ENCODE data around the gene CHP2. TPM values are rescaled to one million over a fixed set of nuclear protein-coding genes. Genes with fewer than 3 reads are reported as not detected.
"Not testable (repeated sequence)": the region's sequence is repeated elsewhere in the genome, so short reads cannot be mapped to it uniquely, and the experiment has no call there.

Gene CHP2
- total and polyA plus RNA-seq, 2 donors (not counting 3 experiments of a cell fraction or from before 2014, with no cell fraction given): not detected

GRCh38 chr16:23716484-23716883 lies 38.3 kb upstream of the CHP2 start:
- Histone ChIP-seq H3K4me3 (replicated peaks in 1 of 3; ENCODE audit: insufficient read depth in 1 of 3, low read depth in 1 of 3, low read length in 3 of 3) (no peak overlapping the region), H3K27me3 (ENCODE audit: control insufficient read depth in 2 of 2, insufficient read depth in 2 of 2, low read length in 2 of 2) (peaks cover 13 to 20% of the 10 kb centered on the region in 2 experiments), H3K9me1 (replicated peaks; ENCODE audit: control insufficient read depth, extremely low read depth, insufficient read depth, low read length) (no peaks in the 10 kb centered on the region), H3K4me1 (ENCODE audit: control insufficient read depth, extremely low read depth, insufficient read depth, low read length) (no peaks in the 10 kb centered on the region), H3K9me3 (replicated peaks; ENCODE audit: control insufficient read depth, insufficient read depth, low read length) (no peaks in the 10 kb centered on the region), H4K20me1 (replicated peaks; ENCODE audit: control insufficient read depth, extremely low read depth, insufficient read depth, low read length) (no peaks in the 10 kb centered on the region), H3K9ac (replicated peaks; ENCODE audit: extremely low read depth, insufficient read depth, low read length) (no peak overlapping the region), H2AFZ (ENCODE audit: low read depth, low read length) (no peak overlapping the region), H3K27ac (ENCODE audit: insufficient read depth, low read depth, low read length) (no peak overlapping the region), H3K4me2 (ENCODE audit: insufficient read depth, low read length) (no peak overlapping the region), H3K36me3 (ENCODE audit: control insufficient read depth in 2 of 2, extremely low read depth in 1 of 2, insufficient read depth in 2 of 2, low read length in 2 of 2) (no peaks in the 10 kb centered on the region), H3K79me2 (ENCODE audit: control insufficient read depth, insufficient read depth, low read length) (no peaks in the 10 kb centered on the region)
- TF ChIP-seq MYC (IDR thresholded peaks at IDR 0.05; ENCODE audit: low read depth, low read length) (no peak), GATA2 (IDR thresholded peaks at IDR 0.05; ENCODE audit: insufficient read depth, insufficient read length, low read depth, low read length) (no peak), EZH2 (IDR thresholded peaks at IDR 0.05; ENCODE audit: borderline replicate concordance, low read depth, low read length, severe bottlenecking) (no peak), FOS (IDR thresholded peaks at IDR 0.05; ENCODE audit: borderline replicate concordance, insufficient read depth, low read length) (no peak), POLR2A (IDR thresholded peaks at IDR 0.05; ENCODE audit: low read depth, low read length) (no peak), POLR2AphosphoS5 (IDR thresholded peaks at IDR 0.05; ENCODE audit: insufficient read depth, low read depth, low read length) (no peak)
- no peak for DNase-seq (ENCODE audit: low read depth, low spot score)
- no TSS peak for BruUV-seq (replicated peaks)
- dilution Hi-C loops (cut with MboI; ENCODE audit: extremely low pct_ligation_motif_present, low sequenced_read_pairs): no loop called here
- no peak for FAIRE-seq
- ChIA-PET CTCF (no interaction called here), POLR2A (no interaction called here)
- intact Hi-C loops (cut with micrococcal nuclease): no loop called here

GRCh38 chr16:23722613-23723240 lies 32.1 kb upstream of the CHP2 start:
- intact Hi-C loops (cut with micrococcal nuclease); H3K79me2 ChIP-seq (ENCODE audit: control insufficient read depth, insufficient read depth, low read length); dilution Hi-C loops (cut with MboI; ENCODE audit: extremely low pct_ligation_motif_present, low sequenced_read_pairs): not testable (repeated sequence)

More at GRCh38 chr16:23722613-23723240, 32.1 kb upstream of the CHP2 start:
- H3K4me3 ChIP-seq (replicated peaks in 1 of 3; ENCODE audit: insufficient read depth in 1 of 3, low read depth in 1 of 3, low read length in 3 of 3); H3K9me1 ChIP-seq (replicated peaks; ENCODE audit: control insufficient read depth, extremely low read depth, insufficient read depth, low read length); BruUV-seq (replicated peaks); H2AFZ ChIP-seq (ENCODE audit: low read depth, low read length); H3K27ac ChIP-seq (ENCODE audit: insufficient read depth, low read depth, low read length); FAIRE-seq; H3K4me2 ChIP-seq (ENCODE audit: insufficient read depth, low read length); H3K36me3 ChIP-seq (ENCODE audit: control insufficient read depth in 2 of 2, extremely low read depth in 1 of 2, insufficient read depth in 2 of 2, low read length in 2 of 2); H3K9me3 ChIP-seq (replicated peaks; ENCODE audit: control insufficient read depth, insufficient read depth, low read length); DNase-seq (ENCODE audit: low read depth, low spot score); H3K27me3 ChIP-seq (ENCODE audit: control insufficient read depth in 2 of 2, insufficient read depth in 2 of 2, low read length in 2 of 2); CTCF ChIA-PET; H3K9ac ChIP-seq (replicated peaks; ENCODE audit: extremely low read depth, insufficient read depth, low read length); POLR2A ChIA-PET; H3K4me1 ChIP-seq (ENCODE audit: control insufficient read depth, extremely low read depth, insufficient read depth, low read length); H4K20me1 ChIP-seq (replicated peaks; ENCODE audit: control insufficient read depth, extremely low read depth, insufficient read depth, low read length): not testable (repeated sequence)

Data from endothelial cell of umbilical vein (primary cell).